Body of pancreas (tissue), 4 donors: Measurements from ENCODE around the gene RHBG. TPM values are rescaled to one million over a fixed set of nuclear protein-coding genes. Genes with fewer than 3 reads are reported as not detected.

ENCODE experiments used
- ATAC-seq: fragments of 150-250 bp; one replicate; pipeline ENCODE4 v1.9.1; 2016
- DNase-seq, 4 donors: peaks; one replicate each; pipeline ENCODE4 v3.0.0-alpha.2; 2019
- H3K27ac ChIP-seq, 4 donors: fragments of 200-600 bp; sonication (generic); 1 replicate in 3 of 4; 2 replicates in 1 of 4; pipeline versions ENCODE4 v1.5.1 to v1.6.1; 2016 to 2019; ENCODE audit warnings: mild to moderate bottlenecking in 1 of 4, mixed read lengths in 1 of 4, moderate library complexity in 1 of 4
- H3K27me3 ChIP-seq, 2 donors: fragments of 200-600 bp; sonication (generic); one replicate each; pipeline ENCODE4 v1.6.0; 2016; ENCODE audit warnings: mild to moderate bottlenecking in 1 of 2
- H3K36me3 ChIP-seq, 2 donors: fragments of 200-600 bp; sonication (generic); replicated peaks in 1 of 2; 2 replicates each; pipeline ENCODE4 v1.5.1; 2016; ENCODE audit warnings: low read depth in 2 of 2; ENCODE audit not compliant: insufficient read depth in 1 of 2
- H3K4me1 ChIP-seq: fragments of 200-600 bp; sonication (generic); one replicate; pipeline ENCODE4 v1.6.0; 2016
- H3K4me3 ChIP-seq, 2 donors: fragments of 200-600 bp; sonication (generic); 1 replicate in 1 of 2; 2 replicates in 1 of 2; pipeline ENCODE4 v1.5.1; 2016 to 2019
- H3K9me3 ChIP-seq, 3 donors: fragments of 200-600 bp; sonication (generic); 1 replicate in 2 of 3; 2 replicates in 1 of 3; pipeline ENCODE4 v1.5.1; 2016
- CTCF ChIP-seq, 7 experiments: fragments of 450-650 bp in 4 of 7; fragments of 200-600 bp in 3 of 7; sonication (generic) in 3 of 7; IDR thresholded peaks; one replicate each; pipeline ENCODE4 v1.5.1; 2016 to 2019; ENCODE audit warnings: antibody characterized with exemption in 7 of 7
- POLR2A ChIP-seq, 3 donors: fragments of 450-650 bp; IDR thresholded peaks; one replicate each; pipeline ENCODE4 v1.6.1; 2016; ENCODE audit warnings: antibody characterized with exemption in 3 of 3, mild to moderate bottlenecking in 2 of 3
- WGBS, 2 donors: methylation state at CpG; one replicate each; pipeline ENCODE4 v1.1.5; 2017; 5-methylcytosine and 5-hydroxymethylcytosine counted together
- intact Hi-C: fragments of 100-400 bp; cut with DNase I; formaldehyde crosslinking; loops from one replicate; pipeline ENCODE4 v1.15.1; 2023
- microRNA counts, 2 donors: library from miRNA; unstranded; fragments of <30 nt; microRNA quantifications; one replicate each; lab custom pipeline; 2017
- microRNA-seq, 2 donors: library from miRNA; unstranded; fragments of <30 nt; microRNA quantifications; one replicate each; pipeline ENCODE4, GENCODE V29; 2016; ENCODE audit warnings: borderline number of aligned reads in 2 of 2, borderline replicate concordance in 2 of 2
- small RNA-seq: library from RNA; depleted of rRNA; stranded (forward); fragments of <200 nt; gene quantifications from one replicate; pipeline ENCODE3, GENCODE V24; 2016
- total RNA-seq, 2 donors: library from RNA; depleted of rRNA; stranded (reverse); fragments of >200 nt; gene quantifications; one replicate each; pipeline ENCODE4 v1.1.0, GENCODE V29; 2016

RHBG gene
- total RNA-seq, 2 donors from 2014 or later: 3.3 TPM; not detected in 1

GRCh38 chr1:156433032-156433431, 64.0 kb downstream of the RHBG start:
- Histone ChIP-seq H3K27me3 (peaks cover 3 to 42% of the 10 kb centered on the region in 2 donors), H3K36me3 (no peaks in the 10 kb centered on the region), H3K27ac (no peak overlapping the region), H3K9me3 (no peaks in the 10 kb centered on the region), H3K4me1 (peaks cover 16% of the 10 kb centered on the region), H3K4me3 (no peak overlapping the region)
- no peak for ATAC-seq
- no peak for TF ChIP-seq POLR2A (IDR thresholded peaks at IDR 0.05)
- no peak for TF ChIP-seq CTCF (IDR thresholded peaks at IDR 0.05)
- intact Hi-C loops: no loop called here
- no peak for DNase-seq
- 38 to 39% methylated on average over 4 of the region's 4 CpGs for WGBS, 2 donors

DNA sequence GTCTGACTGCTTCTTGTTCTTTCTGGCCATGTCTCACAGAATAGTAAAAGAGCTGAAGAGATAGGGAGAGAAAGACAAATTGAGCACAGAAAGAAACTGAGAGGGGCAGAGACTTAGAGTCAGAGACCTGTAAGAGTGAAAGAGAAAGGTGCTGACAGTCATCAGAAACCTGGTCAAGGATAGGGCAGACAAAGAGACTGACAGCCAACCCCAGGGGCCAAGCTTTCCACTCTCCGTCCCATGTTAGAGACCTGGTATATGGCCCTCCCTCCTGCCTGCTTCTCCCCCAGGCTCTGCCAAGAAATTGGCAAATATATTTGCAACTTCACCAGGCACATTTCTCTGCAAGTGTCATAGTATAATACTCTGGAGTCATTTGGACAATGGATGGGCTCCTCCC, 64.6 kb downstream of the RHBG start:
- no peaks in the 10 kb centered on the region for H3K9me3 ChIP-seq
- H3K36me3 ChIP-seq: no peaks in the 10 kb centered on the region
- intact Hi-C loops: no loop called here
- H3K4me3 ChIP-seq: no peak overlapping the region
- 81 to 85% methylated on average over 1 of the region's 1 CpG for WGBS, 2 donors
- TF ChIP-seq POLR2A (IDR thresholded peaks at IDR 0.05) (no peak), CTCF (IDR thresholded peaks at IDR 0.05) (no peak)
- ATAC-seq: no peak
- no peak for DNase-seq
- no peak overlapping the region for H3K27ac ChIP-seq
- peaks cover 16% of the 10 kb centered on the region for H3K4me1 ChIP-seq
- H3K27me3 ChIP-seq: peaks cover 3 to 36% of the 10 kb centered on the region in 2 donors

MicroRNAs encoded within 50 kb of the gene (microRNA counts, 767-probe panel; counts per million panel counts)
- 0 to 736 counts per million in 2 donors for microRNA hsa-miR-9-5p (lab: Ali Mortazavi, UCI)

Small RNAs within 50 kb of the gene (microRNA-seq; reads per million reads assigned to microRNA genes)
- gene MIR9-1: 0 reads per million in 2 donors

Small RNAs within 50 kb of the gene (small RNA-seq; reads per million reads assigned to genes)
- not detected for gene MIR9-1

Other genes with a start within 250 kb of the RHBG start
- 10 to 100 TPM in 1 of 2 donors, 1 to 10 TPM in 1; 2.6 to 11.9 TPM for gene SEMA4A, start 215.6 kb upstream of the RHBG start, total RNA-seq
- 10 to 100 TPM in 1 of 2 donors, 1 to 10 TPM in 1; 5.2 to 13.2 TPM for gene SLC25A44, start 175.1 kb upstream of the RHBG start, total RNA-seq
- gene PMF1, start 156.2 kb upstream of the RHBG start, total RNA-seq: 10 to 100 TPM; 37.6 to 43.1 TPM
- under 1 TPM in 1 of 2 donors, not detected in 1; 0.52 TPM for gene BGLAP, start 127.0 kb upstream of the RHBG start, total RNA-seq
- gene PAQR6, start 121.2 kb upstream of the RHBG start, total RNA-seq: under 1 TPM in 1 of 2 donors, not detected in 1; 0.33 TPM
- gene SMG5, start 86.4 kb upstream of the RHBG start, total RNA-seq: 10 to 100 TPM; 28.3 to 35.6 TPM
- 1 to 10 TPM in 1 of 2 donors, not detected in 1; 2.3 TPM for gene TMEM79, start 84.9 kb upstream of the RHBG start, total RNA-seq
- gene GLMP, start 73.5 kb upstream of the RHBG start, total RNA-seq: 10 to 100 TPM; 16.5 to 24.4 TPM
- gene VHLL, start 69.9 kb upstream of the RHBG start, total RNA-seq: not detected
- gene CCT3, start 30.9 kb upstream of the RHBG start, total RNA-seq: 100 to 1,000 TPM; 104 to 106 TPM
- not detected for gene TSACC, start 30.7 kb upstream of the RHBG start, total RNA-seq
- gene MEF2D, start 131.6 kb downstream of the RHBG start, total RNA-seq: 10 to 100 TPM; 15.6 to 18.1 TPM
- gene IQGAP3, start 203.4 kb downstream of the RHBG start, total RNA-seq: under 1 TPM in 1 of 2 donors, not detected in 1; 0.52 TPM
- not detected for gene TTC24, start 210.5 kb downstream of the RHBG start, total RNA-seq
- gene NAXE, start 222.6 kb downstream of the RHBG start, total RNA-seq: 10 to 100 TPM; 46.1 to 62.8 TPM
- gene GPATCH4, start 232.3 kb downstream of the RHBG start, total RNA-seq: 1 to 10 TPM; 8.9 to 9.6 TPM